Measurements from ENCODE around the gene RHOV. TPM values are rescaled to one million over a fixed set of nuclear protein-coding genes. Genes with fewer than 3 reads are reported as not detected.

Gene RHOV
- total RNA-seq, 1 donor from 2014 or later: 0.12 TPM

GRCh38 chr15:40825661-40826422, 48.2 kb downstream of the RHOV start:
- Mint-ChIP-seq H3K9me3 (ENCODE audit: low read depth) (no peaks in the 10 kb centered on the region), H3K36me3 (ENCODE audit: low read depth) (no peaks in the 10 kb centered on the region), H3K4me1 (ENCODE audit: low read depth) (peaks cover 3% of the 10 kb centered on the region), H3K27ac (ENCODE audit: unreplicated experiment) (no peak overlapping the region), H3K4me3 (ENCODE audit: unreplicated experiment) (no peak overlapping the region), H3K27me3 (ENCODE audit: low read depth) (peaks cover 8% of the 10 kb centered on the region)
- DNase-seq (ENCODE audit: low spot score): no peak
- no peak for TF ChIP-seq CTCF (IDR thresholded peaks at IDR 0.05)

- Mint-ChIP-seq H3K4me3 (ENCODE audit: unreplicated experiment) (no peak overlapping the region), H3K4me1 (ENCODE audit: low read depth) (peaks cover 3% of the 10 kb centered on the region), H3K27ac (ENCODE audit: unreplicated experiment) (no peak overlapping the region), H3K36me3 (ENCODE audit: low read depth) (no peaks in the 10 kb centered on the region), H3K9me3 (ENCODE audit: low read depth) (no peaks in the 10 kb centered on the region), H3K27me3 (ENCODE audit: low read depth) (peaks cover 9% of the 10 kb centered on the region)
- no peak for TF ChIP-seq CTCF (IDR thresholded peaks at IDR 0.05)
- DNase-seq (ENCODE audit: low spot score): no peak
Observed at GRCh38 chr15:40823572-40824343, 50.3 kb downstream of the RHOV start.

Other genes starting within 250 kb of the RHOV start
- gene RAD51, start 179.1 kb downstream of the RHOV start, total RNA-seq: 6.9 to 13.0 TPM (median 9.4 TPM) in 3 replicates
- gene RMDN3, start 119.0 kb downstream of the RHOV start, total RNA-seq: 27.5 to 30.1 TPM (median 28.8 TPM) in 3 replicates
- gene GCHFR, start 110.2 kb downstream of the RHOV start, total RNA-seq: 1.6 to 2.4 TPM (median 1.9 TPM) in 3 replicates
- gene C15orf62, start 104.3 kb downstream of the RHOV start, total RNA-seq: 0.12 TPM in 1 of 3 replicates, not detected in the others
- 15.5 to 22.5 TPM (median 15.8 TPM) in 3 replicates for gene ZFYVE19, start 67.1 kb downstream of the RHOV start, total RNA-seq
- gene DNAJC17, start 66.8 kb downstream of the RHOV start, total RNA-seq: 26.4 to 31.8 TPM (median 29.1 TPM) in 3 replicates
- gene PPP1R14D, start 45.5 kb downstream of the RHOV start, total RNA-seq: not detected in 3 replicates
- gene SPINT1, start 30.2 kb downstream of the RHOV start, total RNA-seq: 0.87 to 2.0 TPM (median 0.87 TPM) in 3 replicates
- 29.4 to 35.6 TPM (median 33.0 TPM) in 3 replicates for gene VPS18, start 20.2 kb upstream of the RHOV start, total RNA-seq
- 0.36 to 0.45 TPM in 2 of 3 replicates, not detected in the other for gene DLL4, start 55.1 kb upstream of the RHOV start, total RNA-seq
- gene CHAC1, start 79.2 kb upstream of the RHOV start, total RNA-seq: 2.8 to 78.5 TPM (median 77.6 TPM) in 3 replicates
- 16.3 to 19.8 TPM (median 16.6 TPM) in 3 replicates for gene INO80, start 242.0 kb upstream of the RHOV start, total RNA-seq

Measured in chondrocyte (in vitro differentiated cells).